BJ (cell line): ENCODE measurements around the gene NEGR1. TPM values are rescaled to one million over a fixed set of nuclear protein-coding genes. Genes with fewer than 3 reads are reported as not detected.

Experiments
- CTCF ChIA-PET: fragments of 350-600 bp; formaldehyde crosslinking; extraction: SDS; loops from one replicate; lab custom pipeline; 2021; ENCODE audit warnings: antibody characterized with exemption, inconsistent platforms; lab: Yijun Ruan, JAX
- POLR2A ChIA-PET: fragments of 300-600 bp; sonication (Branson Sonifier 250); formaldehyde crosslinking; extraction: SDS; loops from one replicate; lab custom pipeline; 2021; ENCODE audit warnings: antibody characterized with exemption; lab: Charles Lee
- DNase-seq: peaks from one replicate; pipeline ENCODE4 v3.0.0-alpha.2; 2011; ENCODE audit warnings: low read depth
- H3K27me3 ChIP-seq: 2 replicates; pipeline ENCODE4 v1.6.0; 2011; ENCODE audit warnings: low read length; ENCODE audit not compliant: control insufficient read depth, insufficient read depth
- H3K36me3 ChIP-seq: 2 replicates; pipeline ENCODE4 v1.5.1; 2011; ENCODE audit warnings: low read length; ENCODE audit not compliant: control insufficient read depth, insufficient read depth
- H3K4me3 ChIP-seq: 2 replicates; pipeline ENCODE4 v1.5.1; 2011; ENCODE audit warnings: low read depth, mild to moderate bottlenecking, control low read depth, low read length
- CTCF ChIP-seq: IDR thresholded peaks from 2 replicates; pipeline ENCODE4 v1.5.1; 2011; ENCODE audit warnings: low read depth, mild to moderate bottlenecking, control low read depth, inconsistent platforms, low read length, moderate library complexity; ENCODE audit not compliant: insufficient read depth
- polyA plus RNA-seq: library from polyadenylated mRNA; depleted of rRNA; stranded (reverse); fragments of >200 nt; gene quantifications from 2 replicates; pipeline ENCODE4 v1.2.3, GENCODE V29; 2011

Gene NEGR1
- polyA plus RNA-seq, 1 experiment, result 15.4 TPM

DNA sequence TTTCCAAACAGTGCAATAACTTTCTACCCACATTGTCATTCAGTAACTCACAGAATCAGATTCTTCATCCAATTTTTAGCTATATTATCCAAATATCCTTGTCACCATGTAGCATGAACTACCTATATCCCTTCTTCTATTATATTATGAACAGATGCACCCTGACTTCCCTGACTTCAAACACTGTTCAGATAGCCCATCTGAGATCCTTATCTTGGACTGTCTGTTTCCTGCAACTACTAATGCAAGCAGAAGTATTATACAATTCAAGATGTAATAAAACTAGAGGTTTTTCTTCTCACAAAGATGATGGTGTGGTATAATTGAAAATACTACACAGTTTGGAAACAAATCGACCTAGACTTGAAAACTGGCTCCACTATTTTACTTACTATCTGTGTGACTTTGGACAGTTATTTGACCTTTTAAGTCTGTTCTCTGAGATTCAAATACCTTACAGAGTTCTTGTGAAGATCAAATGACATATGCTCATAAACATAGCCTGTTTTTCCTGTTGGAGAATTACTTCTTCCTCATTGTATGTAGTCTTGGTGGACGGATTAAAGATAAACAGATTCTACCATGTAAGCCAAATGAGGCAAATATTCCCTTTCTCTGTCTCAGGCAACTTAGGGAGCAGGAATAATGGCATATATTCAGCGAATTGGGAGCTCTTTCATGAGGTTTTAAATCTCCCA lies 793.6 kb downstream of the NEGR1 start:
- ChIA-PET CTCF (no interaction called here), POLR2A (no interaction called here)
- no peak for DNase-seq
- Histone ChIP-seq H3K27me3 (no peaks in the 10 kb centered on the region), H3K36me3 (no peaks in the 10 kb centered on the region), H3K4me3 (no peak overlapping the region)
- TF ChIP-seq CTCF, result no peak

DNA sequence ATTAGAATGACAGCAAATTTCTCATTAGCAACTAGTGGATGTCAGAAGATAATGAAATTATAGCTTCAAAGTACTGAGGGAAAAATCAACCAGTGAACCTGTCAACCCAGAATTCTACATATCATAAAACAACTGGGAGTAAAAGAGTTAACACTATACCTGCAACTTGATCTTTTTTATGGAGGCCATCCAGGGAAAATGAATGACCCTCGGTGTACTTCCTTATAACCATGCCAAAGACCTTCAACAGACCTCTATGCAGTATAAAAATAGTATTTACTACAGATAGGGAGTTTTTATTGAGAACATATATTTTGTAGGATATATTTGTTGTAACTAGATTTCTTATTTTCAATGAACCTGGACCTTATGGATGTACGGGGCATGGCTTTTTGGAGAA lies 809.0 kb downstream of the NEGR1 start:
- ChIA-PET CTCF (no interaction called here), POLR2A (no interaction called here)
- no peak for DNase-seq
- H3K4me3 ChIP-seq, result no peak overlapping the region
- H3K36me3 ChIP-seq, result no peaks in the 10 kb centered on the region
- no peaks in the 10 kb centered on the region for H3K27me3 ChIP-seq
- TF ChIP-seq CTCF, result no peak

- DNase-seq, result no peak
- ChIA-PET CTCF (no interaction called here), POLR2A (no interaction called here)
- no peak overlapping the region for H3K4me3 ChIP-seq
- no peaks in the 10 kb centered on the region for H3K36me3 ChIP-seq
- TF ChIP-seq CTCF, result no peak
- H3K27me3 ChIP-seq, result no peaks in the 10 kb centered on the region
These were observed 817.2 kb downstream of the NEGR1 start for GRCh38 chr1:71465093-71465492.

- TF ChIP-seq CTCF, result no peak
- ChIA-PET CTCF (interaction anchor here (0.6 kb wide), 2 partner anchors 17 to 23 kb away, joined by 3 read pairs; no protein-coding TSS in a partner anchor), POLR2A (no interaction called here)
- no peaks in the 10 kb centered on the region for H3K27me3 ChIP-seq
- H3K36me3 ChIP-seq, result no peaks in the 10 kb centered on the region
- peak; percentile 13 for DNase-seq
- H3K4me3 ChIP-seq, result no peak overlapping the region
These were observed 818.3 kb downstream of the NEGR1 start for GRCh38 chr1:71464016-71464415.

- CTCF ChIA-PET, result interaction anchor here (0.6 kb wide), 1 partner anchor 20 kb away, joined by 3 read pairs; no protein-coding TSS in a partner anchor
- Histone ChIP-seq H3K4me3 (no peak overlapping the region), H3K36me3 (no peaks in the 10 kb centered on the region), H3K27me3 (no peaks in the 10 kb centered on the region)
- DNase-seq, result peak; percentile 6
- no peak for TF ChIP-seq CTCF
- POLR2A ChIA-PET, result no interaction called here
These were observed 819.2 kb downstream of the NEGR1 start for GRCh38 chr1:71463144-71463543.
